ENCODE results near the gene TFRC.
"Not testable (repeated sequence)": the region's sequence is repeated elsewhere in the genome, so short reads cannot be mapped to it uniquely, and the experiment has no call there.

The TFRC gene

GRCh38 chr3:196047391-196048030, 34.4 kb downstream of the TFRC start:
- no peak for DNase-seq

GRCh38 chr3:196044513-196044912, 37.4 kb downstream of the TFRC start:
- no peak for DNase-seq

- DNase-seq = no peak
These were observed 39.2 kb downstream of the TFRC start for GRCh38 chr3:196042673-196043072.

GRCh38 chr3:196039359-196039758, 42.5 kb downstream of the TFRC start:
- DNase-seq = no peak

GRCh38 chr3:196026059-196026458, 55.8 kb downstream of the TFRC start:
- DNase-seq = not testable (repeated sequence)

- DNase-seq = no peak
These were observed 56.9 kb downstream of the TFRC start for GRCh38 chr3:196024968-196025367.

- DNase-seq = no peak
These were observed 57.9 kb downstream of the TFRC start for GRCh38 chr3:196023947-196024346.

- DNase-seq = not testable (repeated sequence)
These were observed 59.4 kb downstream of the TFRC start for GRCh38 chr3:196022499-196022878.

- no peak for DNase-seq
These were observed 61.5 kb downstream of the TFRC start for GRCh38 chr3:196020373-196020772.

GRCh38 chr3:196019576-196019975, 62.3 kb downstream of the TFRC start:
- not testable (repeated sequence) for DNase-seq

- DNase-seq = not testable (repeated sequence)
These were observed 63.7 kb downstream of the TFRC start for GRCh38 chr3:196018159-196018558.

GRCh38 chr3:196016485-196016884, 65.4 kb downstream of the TFRC start:
- no peak for DNase-seq

GRCh38 chr3:196016059-196016458, 65.8 kb downstream of the TFRC start:
- no peak for DNase-seq

- no peak for DNase-seq
These were observed 68.1 kb downstream of the TFRC start for GRCh38 chr3:196013587-196014487.

- DNase-seq = no peak
These were observed 68.9 kb downstream of the TFRC start for GRCh38 chr3:196012941-196013476.

- no peak for DNase-seq
These were observed 69.4 kb downstream of the TFRC start for GRCh38 chr3:196012481-196012880.

GRCh38 chr3:196009456-196009855, 72.4 kb downstream of the TFRC start:
- no peak for DNase-seq

GRCh38 chr3:196008929-196009328, 73.0 kb downstream of the TFRC start:
- no peak for DNase-seq

- no peak for DNase-seq
These were observed 73.5 kb downstream of the TFRC start for GRCh38 chr3:196008387-196008786.

GRCh38 chr3:196007744-196008335, 74.0 kb downstream of the TFRC start:
- DNase-seq = no peak

GRCh38 chr3:196005338-196005737, 76.6 kb downstream of the TFRC start:
- DNase-seq = not testable (repeated sequence)

GRCh38 chr3:196004359-196005052, 77.4 kb downstream of the TFRC start:
- DNase-seq = not testable (repeated sequence)

GRCh38 chr3:196003611-196004010, 78.3 kb downstream of the TFRC start:
- DNase-seq = no peak
